ENCODE results near the gene BTBD8.

BTBD8 gene

GRCh38 chr1:92037400-92037799, 42.7 kb upstream of the BTBD8 start:
- Histone ChIP-seq H3K27me3 (ENCODE audit: insufficient read depth, poor library complexity, severe bottlenecking) (no peaks in the 10 kb centered on the region), H3K4me3 (replicated peaks; ENCODE audit: insufficient read depth, low read length) (no peak overlapping the region), H3K27ac (replicated peaks) (no peak overlapping the region)
- TF ChIP-seq CTCF (IDR thresholded peaks at IDR 0.05; ENCODE audit: insufficient read depth, low read length) (no peak), POLR2AphosphoS5 (IDR thresholded peaks at IDR 0.05; ENCODE audit: low read depth) (no peak), GABPA (IDR thresholded peaks at IDR 0.05; ENCODE audit: low read depth) (no peak), REST (IDR thresholded peaks at IDR 0.05; ENCODE audit: insufficient replicate concordance, low read depth) (no peak), SPI1 (IDR thresholded peaks at IDR 0.05; ENCODE audit: borderline replicate concordance, low read depth) (no peak)
- no peak for DNase-seq (ENCODE audit: low read depth in 1 of 2, low spot score in 1 of 2)

GRCh38 chr1:92038695-92039346, 41.3 kb upstream of the BTBD8 start:
- DNase-seq (ENCODE audit: low read depth in 1 of 2, low spot score in 1 of 2) = no peak
- no peak for TF ChIP-seq POLR2AphosphoS5 (IDR thresholded peaks at IDR 0.05; ENCODE audit: low read depth)
- TF ChIP-seq REST (IDR thresholded peaks at IDR 0.05; ENCODE audit: insufficient replicate concordance, low read depth) = no peak
- TF ChIP-seq CTCF (IDR thresholded peaks at IDR 0.05; ENCODE audit: insufficient read depth, low read length) = no peak
- TF ChIP-seq SPI1 (IDR thresholded peaks at IDR 0.05; ENCODE audit: borderline replicate concordance, low read depth) = no peak
- no peak for TF ChIP-seq GABPA (IDR thresholded peaks at IDR 0.05; ENCODE audit: low read depth)
- Histone ChIP-seq H3K27me3 (ENCODE audit: insufficient read depth, poor library complexity, severe bottlenecking) (no peaks in the 10 kb centered on the region), H3K4me3 (replicated peaks; ENCODE audit: insufficient read depth, low read length) (no peak overlapping the region), H3K27ac (replicated peaks) (no peak overlapping the region)

GRCh38 chr1:92040971-92041370, 39.2 kb upstream of the BTBD8 start:
- DNase-seq (ENCODE audit: low read depth in 1 of 2, low spot score in 1 of 2) = no peak
- Histone ChIP-seq H3K4me3 (replicated peaks; ENCODE audit: insufficient read depth, low read length) (no peak overlapping the region), H3K27ac (replicated peaks) (no peak overlapping the region), H3K27me3 (ENCODE audit: insufficient read depth, poor library complexity, severe bottlenecking) (no peaks in the 10 kb centered on the region)
- TF ChIP-seq SPI1 (IDR thresholded peaks at IDR 0.05; ENCODE audit: borderline replicate concordance, low read depth) (no peak), POLR2AphosphoS5 (IDR thresholded peaks at IDR 0.05; ENCODE audit: low read depth) (no peak), GABPA (IDR thresholded peaks at IDR 0.05; ENCODE audit: low read depth) (no peak), REST (IDR thresholded peaks at IDR 0.05; ENCODE audit: insufficient replicate concordance, low read depth) (no peak), CTCF (IDR thresholded peaks at IDR 0.05; ENCODE audit: insufficient read depth, low read length) (no peak)
